Hematopoietic multipotent progenitor cell treated with erythropoietin and hydrocortisone succinate and interleukin-3 and kit ligand, for 8 days (in vitro differentiated cells): Measurements from ENCODE around the gene LITAF.

ENCODE experiments used
- DNase-seq: peaks from one replicate; pipeline ENCODE4 v3.0.0-alpha.2; 2015

LITAF gene

DNA sequence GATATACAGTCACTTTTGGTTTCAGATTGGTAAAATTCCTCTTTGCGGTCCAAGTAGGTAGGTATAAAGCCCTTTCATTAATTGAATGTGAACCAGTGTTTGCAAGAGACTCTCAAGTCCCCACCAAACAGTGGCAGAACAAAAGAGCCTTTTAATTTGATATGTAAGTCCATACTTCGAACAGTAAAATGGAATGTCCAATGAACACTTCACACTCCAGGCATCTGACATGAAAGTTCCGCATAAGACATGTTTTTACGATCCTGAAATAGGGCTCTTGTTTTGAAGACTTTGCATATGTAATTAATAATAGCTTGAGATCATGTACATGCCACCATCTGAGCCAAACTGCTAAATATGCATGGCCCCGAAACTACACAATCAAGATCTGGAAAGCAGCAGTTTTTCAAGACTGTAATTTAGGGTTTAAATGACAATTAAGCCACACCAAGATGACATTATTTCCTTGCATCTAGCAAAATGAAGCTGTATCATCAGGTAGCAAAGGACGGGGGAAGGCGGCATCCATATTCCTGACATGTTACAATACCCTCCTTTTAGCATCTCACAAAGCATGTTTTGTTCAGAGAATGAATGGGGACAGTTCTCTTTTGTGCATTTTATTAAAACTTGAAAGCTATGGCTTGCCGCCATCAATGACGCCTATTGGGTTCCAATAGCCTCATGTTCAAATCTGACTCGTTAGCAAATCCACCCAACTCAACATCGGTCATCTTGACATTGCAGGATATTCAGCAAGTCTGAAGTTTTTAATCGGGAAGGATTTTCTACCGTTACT is 39.4 kb downstream of the LITAF start:
- no peak for DNase-seq

DNA sequence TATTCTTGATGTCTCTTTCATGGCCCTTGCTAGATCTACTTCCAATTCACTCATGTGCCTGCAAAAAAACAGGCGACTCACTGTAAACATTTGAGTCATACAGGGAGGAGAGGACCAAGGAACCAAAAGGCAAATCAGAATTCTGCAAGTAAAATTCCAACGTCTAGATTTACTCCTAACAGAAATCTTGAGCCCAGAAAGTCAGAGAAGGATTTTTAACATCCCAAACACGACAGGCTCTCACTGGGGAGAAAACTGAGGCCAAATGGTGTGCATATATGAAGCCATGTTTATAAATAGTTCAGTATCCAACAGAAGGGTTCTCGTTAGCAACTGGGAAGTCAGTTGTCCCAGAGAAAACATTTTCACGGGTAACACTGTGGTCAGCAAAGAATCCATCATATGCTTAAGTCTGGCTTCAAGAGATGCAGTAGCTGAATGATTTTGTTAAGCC is 40.1 kb downstream of the LITAF start:
- no peak for DNase-seq

DNA sequence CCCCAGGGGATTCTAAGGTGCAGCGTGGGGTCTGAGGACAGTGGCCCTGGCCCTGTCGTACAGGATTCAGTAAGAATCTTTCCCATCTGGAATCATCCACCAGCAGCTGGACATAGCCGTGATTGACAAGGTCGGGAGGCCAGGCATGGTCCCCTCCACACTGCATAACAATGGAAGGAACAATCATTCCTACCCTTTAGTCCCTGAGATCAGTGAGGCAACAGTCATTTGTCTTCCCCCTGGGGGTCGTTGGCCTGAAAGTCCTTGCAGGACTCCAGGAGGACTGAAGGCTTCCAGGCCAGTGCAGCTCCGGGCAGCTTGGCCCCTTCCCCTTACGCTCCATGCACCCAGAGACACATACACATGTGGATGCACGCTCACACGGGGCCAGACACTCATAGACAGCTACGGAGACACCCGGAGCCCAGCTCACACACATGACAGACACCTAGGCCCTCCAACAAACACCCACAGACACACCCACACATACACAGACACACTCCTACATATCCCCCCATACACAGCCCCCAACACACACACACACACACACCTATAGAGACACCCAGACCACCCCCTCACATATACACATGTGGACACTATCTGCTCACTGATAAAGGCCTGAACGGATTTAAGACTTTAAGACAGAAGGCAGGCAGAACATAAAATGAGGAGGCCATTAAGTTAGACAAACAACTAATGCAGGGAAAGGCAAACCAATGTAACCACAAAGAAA is 42.9 kb downstream of the LITAF start:
- no peak for DNase-seq

DNA sequence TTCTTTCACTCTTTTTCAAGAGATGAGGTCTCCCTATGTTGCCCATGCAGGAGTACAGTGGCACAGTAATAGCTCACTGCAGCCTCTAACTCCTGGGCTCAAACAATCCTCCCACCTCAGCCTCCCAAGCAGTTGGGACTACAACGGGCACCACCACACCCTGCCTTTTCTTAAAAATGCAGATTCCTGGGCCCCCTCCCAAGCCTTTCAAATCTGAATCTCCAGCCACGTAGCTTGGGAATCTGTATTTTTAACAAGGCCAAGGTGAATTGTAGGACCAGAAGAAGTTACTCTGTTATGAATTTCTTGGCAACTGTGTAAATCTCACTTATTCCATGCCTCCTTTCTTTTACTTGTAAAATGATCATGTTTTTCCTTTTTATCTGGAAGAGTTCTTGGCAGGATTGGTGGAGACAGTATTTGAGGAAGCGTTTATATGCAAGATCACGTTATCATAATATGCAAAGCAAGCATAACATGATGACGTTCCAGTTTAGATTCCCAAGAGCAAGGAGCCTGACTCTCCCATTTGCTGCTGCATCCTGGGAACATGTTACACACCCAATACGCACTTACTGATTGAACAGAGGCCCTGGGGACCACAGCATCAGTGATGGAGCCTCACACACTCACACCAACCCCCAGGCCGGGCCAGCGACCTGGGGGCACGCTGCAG is 44.5 kb downstream of the LITAF start:
- DNase-seq = no peak

DNA sequence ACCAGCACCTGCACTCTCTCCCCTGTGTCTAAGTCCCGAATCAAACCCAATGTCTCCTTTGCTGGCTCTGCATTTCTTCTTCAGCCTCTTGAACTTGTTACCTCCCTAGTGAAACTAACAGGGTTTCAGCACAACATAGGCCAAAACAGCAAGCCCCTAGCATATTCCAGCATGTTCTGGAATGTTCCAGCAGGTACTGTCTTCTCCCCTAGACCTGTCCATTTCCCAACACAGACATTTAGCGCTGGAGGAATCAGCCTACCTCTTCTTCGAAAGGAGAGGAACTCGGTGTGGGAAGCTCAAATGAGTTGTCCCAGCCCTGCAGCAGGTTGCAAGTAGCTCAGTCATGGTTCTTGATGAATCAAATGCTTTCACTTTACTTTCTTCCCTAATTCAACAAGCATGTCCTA is 47.1 kb downstream of the LITAF start:
- DNase-seq = no peak

DNA sequence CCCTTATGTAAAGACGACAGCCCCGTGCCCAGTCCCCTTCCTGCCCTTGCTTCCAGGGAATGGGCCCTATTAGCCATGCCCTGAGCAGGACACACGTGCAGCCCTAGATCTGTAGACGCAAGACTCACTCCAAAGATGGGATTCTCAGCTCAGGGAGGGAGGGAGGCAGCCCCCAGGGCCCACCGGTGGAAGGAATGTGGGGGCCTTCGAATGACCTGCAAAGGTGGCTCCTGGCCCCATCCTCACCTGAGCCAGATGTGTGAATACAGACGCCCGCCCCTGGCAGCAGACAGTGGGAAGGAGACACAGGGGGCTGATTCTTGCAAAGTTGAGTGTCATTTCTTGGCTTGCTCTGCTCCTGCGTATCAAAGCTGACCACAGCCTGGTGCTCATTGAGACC is 47.8 kb downstream of the LITAF start:
- no peak for DNase-seq

DNA sequence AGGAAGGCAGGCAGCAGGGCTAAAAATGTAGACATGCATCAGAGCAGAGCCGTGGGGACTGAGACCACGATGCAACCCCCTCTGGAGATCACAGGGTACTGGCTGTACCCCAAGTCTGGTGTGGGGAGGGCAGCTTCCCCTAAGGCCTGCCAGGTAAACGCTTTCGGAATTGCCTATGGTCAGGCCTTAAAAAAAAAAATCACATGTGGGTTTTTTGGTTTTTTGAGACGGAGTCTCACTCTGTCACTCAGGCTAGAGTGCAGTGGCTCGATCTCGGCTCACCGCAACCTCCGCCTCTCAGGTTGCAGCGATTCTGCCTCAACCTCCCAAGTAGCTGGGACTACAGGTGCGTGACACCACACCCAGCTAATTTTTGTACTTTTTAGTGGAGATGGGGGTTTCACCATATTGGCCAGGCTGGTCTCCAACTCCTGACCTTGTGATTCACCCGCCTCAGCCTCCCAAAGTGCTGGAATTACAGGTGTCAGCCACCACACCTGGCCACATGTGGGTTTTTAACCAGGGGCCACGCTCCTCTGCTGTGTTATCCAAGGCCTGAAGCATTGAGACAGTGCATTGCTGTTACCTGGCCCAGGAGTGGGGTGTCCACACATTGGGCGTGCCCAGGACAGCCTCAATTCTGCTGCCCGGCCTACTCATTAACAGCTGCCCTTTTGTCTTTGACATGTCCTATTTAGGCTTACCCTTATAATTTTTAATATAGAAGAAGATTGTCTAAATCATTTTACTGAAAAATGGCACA is 50.4 kb downstream of the LITAF start:
- DNase-seq = no peak

DNA sequence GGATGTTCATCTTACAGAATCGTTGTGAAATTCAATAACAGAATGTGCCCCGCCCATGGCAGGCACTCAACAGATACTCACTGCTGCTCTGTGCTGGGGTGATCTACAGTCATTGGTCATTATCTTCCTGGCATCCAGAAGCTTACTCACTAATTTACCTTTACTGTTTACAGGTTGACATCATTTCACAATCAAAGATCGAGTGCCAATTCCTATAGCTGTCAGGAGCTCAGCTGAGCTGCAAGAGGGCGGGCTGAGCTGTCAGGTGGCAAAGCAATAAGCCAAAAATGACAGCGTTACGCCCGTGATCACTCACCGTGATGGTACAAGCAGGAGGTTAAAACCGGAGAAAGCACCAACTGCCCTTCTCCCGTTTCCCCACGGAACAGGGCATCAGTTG is 51.2 kb downstream of the LITAF start:
- no peak for DNase-seq

DNA sequence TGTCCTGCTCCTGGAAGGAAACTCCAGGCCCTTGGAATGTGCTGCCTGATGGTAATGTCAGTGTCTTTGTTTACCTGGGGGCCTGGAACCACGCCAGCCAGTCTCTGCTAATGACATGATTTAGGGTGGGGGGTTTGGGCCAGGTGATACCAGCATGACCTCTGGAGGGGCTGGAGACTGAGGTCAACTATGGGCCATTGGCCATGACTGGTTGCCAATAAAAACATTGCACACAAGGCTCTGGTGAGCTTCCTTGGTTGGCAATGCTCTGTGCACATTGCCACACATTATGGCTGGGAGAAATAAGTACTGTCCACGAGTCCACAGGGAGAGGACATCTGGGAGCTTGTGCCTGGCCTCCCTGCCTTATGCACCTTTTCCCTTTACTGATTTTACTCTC is 52.5 kb downstream of the LITAF start:
- no peak for DNase-seq

DNA sequence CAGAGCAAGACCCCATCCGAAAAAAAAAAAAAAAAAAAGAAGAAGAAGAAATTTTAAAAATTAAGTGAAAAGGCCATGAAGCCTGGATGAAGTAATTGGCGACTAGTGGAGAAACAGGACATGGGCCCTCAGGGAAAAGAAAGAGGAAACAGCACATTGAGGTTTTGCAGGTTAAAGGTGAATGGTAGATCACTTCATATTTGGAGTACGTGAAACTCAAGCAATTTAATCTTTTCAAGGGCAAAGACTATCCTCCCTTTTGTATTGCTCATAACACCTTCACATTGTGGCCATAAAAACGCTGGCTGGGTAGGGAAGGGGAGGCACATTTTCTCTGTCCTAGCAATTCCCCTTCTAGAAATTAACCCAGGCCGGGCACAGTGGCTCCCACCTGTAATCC is 53.1 kb downstream of the LITAF start:
- DNase-seq = no peak

DNA sequence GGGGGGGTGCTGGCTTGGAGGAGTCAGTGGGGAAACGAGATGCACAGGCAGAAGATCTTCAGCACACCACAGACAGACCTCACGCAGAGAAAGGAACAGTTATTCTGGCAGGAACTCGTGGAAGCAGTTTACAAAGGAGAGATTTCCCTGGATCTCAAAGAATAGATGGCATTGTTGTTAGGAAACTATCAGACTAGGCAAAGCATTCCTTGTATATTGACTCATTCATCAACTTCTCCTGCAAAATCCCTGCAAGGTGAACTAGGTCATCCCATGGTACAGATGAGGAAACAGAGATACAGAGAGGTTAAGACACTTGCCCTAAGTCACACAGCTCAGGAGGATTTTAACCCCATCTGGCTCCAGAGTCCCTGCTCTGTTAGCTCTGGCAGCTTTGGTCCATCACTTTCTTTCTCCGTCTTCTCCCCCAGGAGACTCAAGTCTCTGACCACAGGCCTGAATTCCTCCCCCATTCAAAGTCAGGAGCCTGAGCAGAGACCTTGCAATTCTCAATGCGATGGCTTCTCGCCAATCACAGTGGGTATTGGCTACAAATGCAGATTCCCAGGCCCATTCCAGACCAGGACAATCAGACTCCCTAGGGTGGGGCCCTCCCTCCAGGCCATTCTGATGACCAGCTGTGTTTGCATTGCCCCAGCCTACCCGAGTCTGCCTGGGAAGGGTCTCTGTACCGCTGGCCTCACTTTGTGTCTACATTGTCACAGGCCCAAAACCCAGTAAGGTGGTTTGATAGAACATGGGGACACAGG is 56.4 kb downstream of the LITAF start:
- no peak for DNase-seq

DNA sequence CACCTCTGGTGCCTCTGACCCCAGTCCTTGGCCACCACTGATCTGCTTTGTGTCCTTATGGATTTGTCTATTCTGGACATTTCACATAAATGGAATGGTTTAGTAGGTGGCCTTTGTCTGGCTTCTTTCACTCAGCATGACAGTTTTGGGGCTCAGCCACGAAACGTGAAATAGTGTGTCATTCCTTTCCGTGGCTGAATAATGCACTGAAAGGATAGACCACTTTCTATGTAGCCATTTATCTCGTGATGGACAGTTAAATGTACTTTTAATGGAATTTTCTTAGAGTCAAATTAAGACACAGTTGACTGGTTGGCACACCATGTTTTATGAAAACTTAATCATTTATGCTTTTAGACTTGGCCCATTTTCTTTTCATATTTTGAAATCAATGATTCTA is 57.4 kb downstream of the LITAF start:
- DNase-seq = no peak

DNA sequence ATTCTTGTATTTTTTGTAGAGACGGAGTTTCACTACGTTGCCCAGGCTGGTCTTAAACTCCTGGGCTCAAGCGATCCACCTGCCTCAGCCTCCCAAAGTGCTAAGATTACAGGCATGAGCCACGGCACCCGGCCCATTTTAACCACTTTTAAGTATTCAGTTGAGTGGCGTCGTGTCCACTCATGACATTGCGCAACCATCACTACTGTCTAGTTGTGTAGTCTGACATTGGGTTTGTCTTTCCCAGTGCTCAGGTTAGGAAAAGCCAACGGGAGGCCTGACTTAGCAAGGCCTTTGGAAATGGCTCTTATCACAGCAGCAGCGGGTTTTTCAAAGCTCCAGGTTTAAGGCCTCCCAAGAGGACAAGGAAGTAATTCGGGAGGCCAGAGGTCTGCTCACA is 58.7 kb downstream of the LITAF start:
- no peak for DNase-seq

DNA sequence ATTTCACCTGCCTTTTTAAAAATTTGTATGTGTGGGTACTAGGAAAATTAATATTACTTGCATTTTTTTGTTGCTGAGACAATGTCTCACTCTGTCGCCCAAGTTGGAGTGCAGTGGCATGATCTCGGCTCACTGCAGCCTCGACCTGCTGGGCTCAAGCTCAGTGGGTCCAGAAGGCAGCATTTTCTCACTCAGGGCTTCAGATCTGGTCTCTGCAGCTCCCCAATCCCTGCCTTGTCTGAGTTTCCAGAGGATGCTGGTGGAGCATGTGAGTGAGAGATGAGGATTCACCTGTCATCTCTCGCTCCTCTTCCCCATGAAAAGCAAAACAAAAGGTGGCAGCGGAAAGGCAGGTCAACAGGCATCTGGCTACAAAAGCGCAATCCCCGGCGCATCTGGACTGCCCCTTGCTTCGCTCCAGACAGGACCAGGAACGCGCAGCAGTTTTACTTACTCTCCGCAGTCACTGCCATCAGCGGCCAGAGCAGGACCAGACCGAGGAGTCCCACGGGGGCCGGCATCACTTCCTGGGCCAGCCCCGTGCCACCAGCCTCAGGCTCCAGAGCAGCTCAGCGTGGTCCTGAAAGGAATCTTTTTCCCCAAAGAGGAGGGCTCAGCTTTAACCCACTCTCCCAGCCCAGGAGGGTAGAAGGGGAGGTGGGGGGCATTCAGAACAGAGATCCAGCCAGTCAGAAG is 59.9 kb downstream of the LITAF start:
- no peak for DNase-seq

DNA sequence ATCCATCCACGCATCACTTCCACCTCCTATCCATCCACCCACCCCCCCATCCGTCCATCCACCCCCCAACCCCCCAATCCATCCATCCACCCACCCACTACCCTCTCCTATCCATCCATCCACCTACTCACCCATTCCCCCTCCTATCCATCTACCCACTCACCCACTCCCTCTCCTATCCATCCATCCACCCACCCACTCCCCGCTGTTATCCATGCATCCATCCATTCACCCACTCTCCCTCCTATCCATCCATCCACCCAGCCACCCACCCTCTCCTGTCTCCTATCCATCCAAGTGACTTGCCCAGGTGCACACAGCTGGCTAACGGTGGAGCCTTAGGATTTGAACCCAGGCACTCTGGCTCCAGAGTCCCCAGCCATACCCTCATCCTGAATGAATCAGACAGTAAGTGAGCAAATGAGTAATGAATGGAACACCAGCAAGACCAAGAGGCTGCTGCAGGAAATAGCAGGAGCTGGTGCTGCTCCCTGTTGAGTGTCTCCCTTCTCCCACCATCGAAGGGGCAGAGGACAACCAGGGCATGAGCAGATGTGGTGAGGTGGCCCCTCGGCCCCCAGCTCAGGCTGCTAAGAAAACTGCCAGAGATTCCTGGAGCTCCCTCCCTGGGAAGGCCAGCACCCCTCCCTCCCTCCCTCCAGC is 62.5 kb downstream of the LITAF start:
- DNase-seq = no peak

DNA sequence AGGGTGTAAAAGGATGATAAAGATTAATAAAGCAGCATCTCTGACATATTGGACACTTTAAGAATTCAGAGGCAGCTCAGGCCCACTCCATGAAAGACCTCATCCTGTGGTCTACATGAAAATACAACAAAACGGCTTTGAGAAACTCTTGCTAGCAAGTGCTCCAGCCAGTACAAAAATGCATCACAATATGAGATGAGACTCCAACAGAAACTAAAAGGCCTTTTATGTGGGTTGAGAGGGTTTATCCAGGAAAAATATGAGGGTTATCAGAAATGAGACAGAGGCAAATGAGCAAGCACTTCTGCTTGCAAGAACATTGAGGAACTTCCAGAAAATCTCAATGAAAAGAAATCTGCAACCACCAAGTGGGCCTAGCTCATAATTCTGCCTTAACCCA is 65.7 kb downstream of the LITAF start:
- DNase-seq = no peak

DNA sequence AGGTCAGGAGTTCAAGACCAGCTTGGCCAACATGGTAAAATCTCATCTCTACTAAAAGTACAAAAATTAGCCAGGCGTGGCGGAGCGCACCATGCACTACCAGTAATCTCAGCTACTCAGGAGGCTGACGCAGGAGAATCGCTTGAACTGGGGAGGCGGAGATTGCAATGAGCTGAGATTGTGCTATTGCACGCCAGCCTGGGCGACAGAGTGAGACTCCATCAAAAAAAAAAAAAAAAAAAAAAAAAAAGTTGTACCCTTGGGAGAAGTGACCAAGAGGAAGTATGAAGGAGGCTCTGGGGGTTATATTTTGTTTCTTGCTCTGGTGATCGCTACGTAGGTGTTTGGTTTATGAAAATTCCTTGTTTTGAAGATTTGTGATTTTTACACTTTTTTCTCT is 66.3 kb downstream of the LITAF start:
- no peak for DNase-seq

DNA sequence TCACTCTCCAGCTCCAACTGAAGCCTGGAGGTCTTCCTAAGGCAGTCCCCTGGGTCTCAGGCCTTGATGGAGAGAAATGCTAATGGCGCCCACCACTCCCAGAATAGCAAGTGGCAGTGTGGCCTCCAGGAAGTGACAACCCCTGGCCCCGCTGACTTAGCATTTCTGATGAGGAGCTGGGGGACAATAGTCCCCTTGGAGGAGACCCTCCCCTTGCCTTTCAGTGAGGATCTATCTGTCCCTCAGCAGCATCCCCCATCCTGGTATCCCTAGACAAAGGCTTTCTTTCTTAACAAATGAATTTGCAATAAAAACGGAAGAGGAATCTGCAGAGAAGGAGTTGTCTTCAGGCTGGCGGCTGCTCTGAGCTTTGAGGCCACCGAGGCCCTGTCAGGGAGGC is 68.8 kb downstream of the LITAF start:
- DNase-seq = no peak

DNA sequence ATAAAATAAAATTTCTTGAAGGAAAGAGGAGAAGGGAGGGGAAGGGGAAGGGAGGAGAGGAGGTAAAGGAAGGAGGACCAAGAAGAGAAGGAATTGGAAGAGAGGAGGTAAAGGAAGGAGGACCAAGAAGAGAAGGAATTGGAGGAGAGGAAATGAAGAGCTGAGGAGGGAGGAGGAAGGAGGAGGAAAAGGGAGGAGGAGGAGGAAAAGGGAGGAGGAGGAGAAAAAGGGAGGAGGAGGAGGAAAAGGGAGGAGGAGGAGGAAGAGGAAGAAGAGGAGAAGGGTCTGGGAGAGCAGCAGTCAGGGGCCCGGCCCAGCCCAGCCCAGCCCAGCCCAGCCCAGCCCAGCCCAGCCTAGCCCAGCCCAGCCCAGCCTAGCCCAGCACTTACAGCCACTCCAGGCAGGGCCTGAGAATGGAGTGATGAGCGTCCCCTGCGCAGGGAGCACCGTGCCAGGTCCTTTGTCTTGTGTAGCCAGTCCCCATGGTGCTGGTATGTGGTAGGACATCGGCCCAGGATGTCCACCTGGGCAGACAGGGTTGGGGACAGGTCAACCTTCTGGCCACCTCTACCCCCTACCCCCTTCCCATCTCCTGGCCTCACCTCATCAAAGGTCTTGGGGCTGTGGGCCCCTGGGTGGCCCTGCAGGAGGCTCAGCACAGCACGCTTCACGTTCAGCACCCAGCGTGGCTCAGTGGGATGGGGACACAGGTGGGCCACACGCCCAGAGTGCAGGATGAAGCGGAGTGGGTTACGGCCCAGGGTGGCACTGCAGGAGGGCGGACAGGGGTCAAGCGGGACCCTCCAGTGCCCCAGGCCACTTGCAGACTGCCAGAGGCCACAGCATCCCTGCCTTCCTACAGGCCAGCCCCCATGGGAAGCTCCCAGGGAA is 70.9 kb downstream of the LITAF start:
- no peak for DNase-seq

DNA sequence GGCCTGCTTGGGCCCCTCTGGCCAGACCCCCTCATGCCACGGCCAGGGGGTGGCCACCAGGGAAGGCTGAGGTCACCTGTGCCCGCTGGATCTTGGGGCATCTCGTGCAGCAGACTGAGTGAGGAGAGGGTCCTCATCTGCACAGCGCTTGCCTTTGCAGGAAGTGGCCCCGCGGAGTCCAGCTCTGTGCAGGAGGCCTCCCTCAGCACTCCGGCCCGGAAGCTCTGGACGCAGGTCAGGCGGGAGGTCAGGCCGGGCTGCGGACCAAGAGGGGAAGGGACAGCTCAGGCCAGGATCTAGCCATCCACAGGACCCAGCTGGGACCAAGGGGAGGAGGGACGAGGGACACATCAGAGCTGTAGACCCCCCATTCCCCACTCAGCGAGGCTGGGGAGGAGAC is 72.4 kb downstream of the LITAF start:
- no peak for DNase-seq
